HL-60 (cell line): Measurements from ENCODE around the gene BCL2.

ENCODE experiments used
- DNase-seq, 2 experiments: peaks; one replicate each; pipeline ENCODE4 v3.0.0-alpha.2; 2010 to 2020; ENCODE audit warnings: low read depth in 1 of 2, low spot score in 1 of 2
- H3K27ac ChIP-seq: fragments of 250-450 bp; sonication (Bioruptor Pico); replicated peaks from 2 replicates; pipeline ENCODE4 v1.5.1; 2020; ENCODE audit warnings: mild to moderate bottlenecking, moderate library complexity
- H3K27me3 ChIP-seq: fragments of 250-450 bp; sonication (Bioruptor Pico); 2 replicates; pipeline ENCODE4 v1.5.1; 2021; ENCODE audit warnings: mild to moderate bottlenecking, moderate library complexity; ENCODE audit not compliant: insufficient read depth, poor library complexity, severe bottlenecking
- H3K4me3 ChIP-seq: replicated peaks from 2 replicates; pipeline ENCODE4 v1.5.1; 2011; ENCODE audit warnings: mild to moderate bottlenecking, control low read depth, low read length; ENCODE audit not compliant: insufficient read depth
- CTCF ChIP-seq: IDR thresholded peaks from one replicate; pipeline ENCODE4 v1.5.1; 2011; ENCODE audit warnings: low read length, control low read depth, inconsistent platforms; ENCODE audit not compliant: insufficient read depth
- GABPA ChIP-seq: IDR thresholded peaks from 2 replicates; pipeline ENCODE4 v1.6.1; 2012; ENCODE audit warnings: low read depth
- POLR2AphosphoS5 ChIP-seq: IDR thresholded peaks from 2 replicates; pipeline ENCODE4 v1.6.1; 2012; ENCODE audit warnings: low read depth
- SPI1 ChIP-seq: IDR thresholded peaks from 2 replicates; pipeline ENCODE4 v1.6.1; 2012; ENCODE audit warnings: low read depth, mild to moderate bottlenecking, borderline replicate concordance
- long read RNA-seq: library from polyadenylated mRNA; unstranded; transcript quantifications from one replicate; pipeline ENCODE4 v2.0.0, GENCODE V29; 2020
- TF ChIP-seq, protein P1 (sequence below): IDR thresholded peaks from 2 replicates; pipeline ENCODE4 v1.6.1; 2012; ENCODE audit warnings: low read depth; ENCODE audit not compliant: insufficient replicate concordance

BCL2 gene
- long read RNA-seq, full-length matches to known transcripts: 31 of 77 reads
- long read RNA-seq, partial matches to known transcripts: 4 of 77 reads
- long read RNA-seq, other reads (novel, unspliced or antisense): 42 of 77 reads

GRCh38 chr18:63319383-63320122, at the start of gene BCL2:
Gene BCL2, minus strand, starts transcription at chr18:63319769.
- TF ChIP-seq POLR2AphosphoS5 (peak; percentile 44; the same call in 1 of the 2 replicates), GABPA (no peak)
- Histone ChIP-seq H3K27ac (peak within 1 kb of the TSS; percentile 96), H3K4me3 (peak within 1 kb of the TSS; percentile 97), H3K27me3 (no peaks in the 10 kb centered on the region)
- DNase-seq: peak in 1 of 2 experiments; percentile 72

- Histone ChIP-seq H3K4me3 (no peak overlapping the region), H3K27ac (no peak overlapping the region), H3K27me3 (no peaks in the 10 kb centered on the region)
- TF ChIP-seq CTCF: no peak
- TF ChIP-seq GABPA: no peak
- TF ChIP-seq SPI1: no peak
- TF ChIP-seq, protein P1, sequence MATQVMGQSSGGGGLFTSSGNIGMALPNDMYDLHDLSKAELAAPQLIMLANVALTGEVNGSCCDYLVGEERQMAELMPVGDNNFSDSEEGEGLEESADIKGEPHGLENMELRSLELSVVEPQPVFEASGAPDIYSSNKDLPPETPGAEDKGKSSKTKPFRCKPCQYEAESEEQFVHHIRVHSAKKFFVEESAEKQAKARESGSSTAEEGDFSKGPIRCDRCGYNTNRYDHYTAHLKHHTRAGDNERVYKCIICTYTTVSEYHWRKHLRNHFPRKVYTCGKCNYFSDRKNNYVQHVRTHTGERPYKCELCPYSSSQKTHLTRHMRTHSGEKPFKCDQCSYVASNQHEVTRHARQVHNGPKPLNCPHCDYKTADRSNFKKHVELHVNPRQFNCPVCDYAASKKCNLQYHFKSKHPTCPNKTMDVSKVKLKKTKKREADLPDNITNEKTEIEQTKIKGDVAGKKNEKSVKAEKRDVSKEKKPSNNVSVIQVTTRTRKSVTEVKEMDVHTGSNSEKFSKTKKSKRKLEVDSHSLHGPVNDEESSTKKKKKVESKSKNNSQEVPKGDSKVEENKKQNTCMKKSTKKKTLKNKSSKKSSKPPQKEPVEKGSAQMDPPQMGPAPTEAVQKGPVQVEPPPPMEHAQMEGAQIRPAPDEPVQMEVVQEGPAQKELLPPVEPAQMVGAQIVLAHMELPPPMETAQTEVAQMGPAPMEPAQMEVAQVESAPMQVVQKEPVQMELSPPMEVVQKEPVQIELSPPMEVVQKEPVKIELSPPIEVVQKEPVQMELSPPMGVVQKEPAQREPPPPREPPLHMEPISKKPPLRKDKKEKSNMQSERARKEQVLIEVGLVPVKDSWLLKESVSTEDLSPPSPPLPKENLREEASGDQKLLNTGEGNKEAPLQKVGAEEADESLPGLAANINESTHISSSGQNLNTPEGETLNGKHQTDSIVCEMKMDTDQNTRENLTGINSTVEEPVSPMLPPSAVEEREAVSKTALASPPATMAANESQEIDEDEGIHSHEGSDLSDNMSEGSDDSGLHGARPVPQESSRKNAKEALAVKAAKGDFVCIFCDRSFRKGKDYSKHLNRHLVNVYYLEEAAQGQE: no peak
- no peak for TF ChIP-seq POLR2AphosphoS5
- no peak for DNase-seq
Measured at GRCh38 chr18:63368611-63369010, 49.0 kb upstream of the BCL2 start.

- Histone ChIP-seq H3K27ac (peak within 1 kb of the TSS; percentile 72), H3K27me3 (no peaks in the 10 kb centered on the region), H3K4me3 (peak within 1 kb of the TSS; percentile 96)
- DNase-seq: peak; percentile 84 to 97
- TF ChIP-seq, protein P1: peak; percentile 66
- TF ChIP-seq SPI1: no peak
- TF ChIP-seq POLR2AphosphoS5: peak; percentile 80
- no peak for TF ChIP-seq CTCF
- TF ChIP-seq GABPA: peak; percentile 47; the same call in 1 of the 2 replicates
Measured at GRCh38 chr18:63367053-63367953, 47.7 kb upstream of the BCL2 start, which contains the start of gene KDSR. Gene KDSR, minus strand, starts transcription at chr18:63367206. Its CDS starts 88 bp downstream, at chr18:63367118.
